HUES6 (cell line): Measurements from ENCODE around the gene FGF22.
A peak's percentile ranks its signal among the peaks of the same experiment; 100 is the strongest.
"Not testable (repeated sequence)": the region's sequence is repeated elsewhere in the genome, so short reads cannot be mapped to it uniquely, and the experiment has no call there.

ENCODE experiments used
- H3K27ac ChIP-seq: 2 replicates; pipeline ENCODE4 v1.7.0; 2013; ENCODE audit warnings: low read depth, mild to moderate bottlenecking, low read length, inconsistent platforms
- H3K27me3 ChIP-seq: 2 replicates; pipeline ENCODE4 v1.6.1; 2013; ENCODE audit warnings: low read length; ENCODE audit not compliant: control insufficient read depth, insufficient read depth
- H3K36me3 ChIP-seq: 2 replicates; pipeline ENCODE4 v1.6.1; 2013; ENCODE audit warnings: low read length; ENCODE audit not compliant: control insufficient read depth, insufficient read depth
- H3K4me1 ChIP-seq: 2 replicates; pipeline ENCODE4 v1.6.1; 2013; ENCODE audit warnings: low read length; ENCODE audit not compliant: control insufficient read depth, insufficient read depth
- H3K4me3 ChIP-seq: 2 replicates; pipeline ENCODE4 v1.5.1; 2013; ENCODE audit warnings: low read depth, low read length
- H3K9ac ChIP-seq: one replicate; pipeline ENCODE4 v1.6.1; 2013; ENCODE audit warnings: mild to moderate bottlenecking, low read length
- H3K9me3 ChIP-seq: 2 replicates; pipeline ENCODE4 v1.6.1; 2013; ENCODE audit warnings: low read depth, low read length; ENCODE audit not compliant: control insufficient read depth, insufficient read depth

Gene FGF22

GRCh38 chr19:664913-665443 is 25.3 kb downstream of the FGF22 start:
- Histone ChIP-seq H3K9me3 (peaks cover 4% of the 10 kb centered on the region; the same call in 1 of the 2 replicates), H3K9ac (no peak overlapping the region), H3K4me3 (no peak overlapping the region), H3K36me3 (no peaks in the 10 kb centered on the region; the same call in 1 of the 2 replicates), H3K27ac (no peak overlapping the region), H3K27me3 (no peaks in the 10 kb centered on the region), H3K4me1 (peaks cover 21% of the 10 kb centered on the region)

GRCh38 chr19:666985-667573 is 27.4 kb downstream of the FGF22 start:
- H3K9ac ChIP-seq, result not testable (repeated sequence)

DNA sequence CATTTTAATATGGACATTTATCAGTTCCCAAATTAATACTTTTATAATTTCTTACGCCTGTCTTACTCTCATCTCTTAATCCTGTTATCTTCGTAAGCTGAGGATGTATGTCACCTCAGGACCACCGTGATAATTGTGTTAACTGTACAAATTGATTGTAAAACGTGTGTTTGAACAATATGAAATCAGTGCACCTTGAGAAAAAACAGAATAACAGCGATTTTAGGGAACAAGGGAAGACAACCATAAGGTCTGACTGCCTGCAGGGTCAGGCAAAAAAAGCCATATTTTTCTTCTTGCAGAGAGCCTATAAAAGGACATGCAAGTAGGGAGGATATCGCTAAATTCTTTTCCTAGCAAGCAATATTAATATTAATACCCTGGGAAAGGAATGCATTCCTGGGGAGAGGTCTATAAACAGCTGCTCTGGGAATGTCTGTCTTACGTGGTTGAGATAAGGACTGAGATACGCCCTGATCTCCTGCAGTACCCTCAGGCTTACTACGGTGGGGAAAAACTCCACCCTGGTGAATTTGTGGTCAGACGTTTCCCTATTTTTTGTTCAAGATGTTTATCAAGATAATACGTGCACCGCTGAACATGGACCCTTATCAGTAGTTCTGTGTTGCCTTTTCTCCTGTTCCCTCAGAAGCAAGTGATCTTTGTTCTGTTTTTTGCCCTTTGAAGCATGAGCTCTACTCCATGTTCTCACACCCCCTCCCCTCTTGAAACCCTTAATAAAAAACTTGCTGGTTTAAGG is 29.2 kb downstream of the FGF22 start:
- H3K4me3 ChIP-seq, H3K9ac ChIP-seq, H3K9me3 ChIP-seq, H3K4me1 ChIP-seq, H3K36me3 ChIP-seq, H3K27ac ChIP-seq, H3K27me3 ChIP-seq: not testable (repeated sequence)

More at GRCh38 chr19:666985-667573, 27.4 kb downstream of the FGF22 start:
- not testable (repeated sequence) for H3K27me3 ChIP-seq, H3K36me3 ChIP-seq, H3K27ac ChIP-seq, H3K9me3 ChIP-seq, H3K4me1 ChIP-seq, H3K4me3 ChIP-seq

GRCh38 chr19:670609-671075 is 31.0 kb downstream of the FGF22 start:
- no peak overlapping the region for H3K4me3 ChIP-seq
- peaks cover 4% of the 10 kb centered on the region; the same call in 1 of the 2 replicates for H3K9me3 ChIP-seq
- H3K36me3 ChIP-seq, result no peaks in the 10 kb centered on the region
- H3K9ac ChIP-seq, result no peak overlapping the region
- H3K4me1 ChIP-seq, result no peaks in the 10 kb centered on the region
- no peak overlapping the region for H3K27ac ChIP-seq
- H3K27me3 ChIP-seq, result peaks cover 16% of the 10 kb centered on the region

- Histone ChIP-seq H3K9me3 (no peaks in the 10 kb centered on the region), H3K27ac (no peak overlapping the region), H3K27me3 (peaks cover 34% of the 10 kb centered on the region), H3K4me1 (peaks cover 15% of the 10 kb centered on the region), H3K9ac (no peak overlapping the region), H3K36me3 (no peaks in the 10 kb centered on the region), H3K4me3 (no peak overlapping the region)
Observed at GRCh38 chr19:674282-675151, 34.8 kb downstream of the FGF22 start.

- peak overlapping the region; percentile 41; the same call in 1 of the 2 replicates for H3K4me3 ChIP-seq
Observed at GRCh38 chr19:676007-676338, 36.3 kb downstream of the FGF22 start.

DNA sequence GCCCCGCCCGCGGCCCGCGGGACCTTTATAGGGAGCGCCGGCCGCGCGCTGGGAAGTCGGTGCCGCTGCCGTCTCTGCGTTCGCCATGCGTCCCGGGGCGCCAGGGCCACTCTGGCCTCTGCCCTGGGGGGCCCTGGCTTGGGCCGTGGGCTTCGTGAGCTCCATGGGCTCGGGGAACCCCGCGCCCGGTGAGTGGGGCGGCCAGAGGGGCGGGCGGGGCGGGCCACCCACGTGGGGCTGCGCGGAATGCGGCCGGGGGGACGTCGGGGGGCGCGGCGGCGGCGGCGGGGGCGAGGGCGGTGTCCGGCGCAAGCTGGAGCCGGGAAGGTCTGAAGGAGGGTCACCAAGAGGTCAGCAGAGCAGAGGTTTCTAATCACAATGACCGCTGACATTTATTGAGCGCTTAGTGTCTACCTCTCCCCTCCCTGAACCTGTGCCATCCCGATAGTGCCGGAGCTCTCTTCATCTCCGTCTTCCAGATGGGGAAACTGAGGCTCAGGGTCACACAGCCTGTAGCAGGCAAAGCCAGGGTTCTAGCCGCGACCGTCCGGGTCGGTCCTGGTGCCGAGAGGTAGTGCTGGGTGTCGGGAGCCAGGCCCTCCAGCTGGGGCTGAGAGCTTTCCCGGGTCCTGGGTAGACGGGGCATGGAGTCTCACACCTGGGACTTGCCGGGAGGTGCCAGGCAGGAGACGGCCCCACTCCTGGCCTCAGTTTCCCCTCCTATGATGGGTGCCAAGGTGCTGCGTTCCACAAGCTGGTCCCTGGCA is 36.8 kb downstream of the FGF22 start, which contains the start of gene FSTL3:
Gene FSTL3 (plus strand): TSS at position 54 of the 767 bp plus-strand sequence. CDS start 32 bp downstream, at position 86.
- peak within 1 kb of the TSS; percentile 50 for H3K4me3 ChIP-seq
- no peaks in the 10 kb centered on the region for H3K36me3 ChIP-seq
- H3K9me3 ChIP-seq, result no peaks in the 10 kb centered on the region
- H3K4me1 ChIP-seq, result peaks cover 19% of the 10 kb centered on the region
- peaks cover 34% of the 10 kb centered on the region for H3K27me3 ChIP-seq
- H3K27ac ChIP-seq, result no peak within 1 kb of the TSS
- no peak within 1 kb of the TSS for H3K9ac ChIP-seq

More at GRCh38 chr19:676007-676338, 36.3 kb downstream of the FGF22 start:
- Histone ChIP-seq H3K9ac (no peak overlapping the region), H3K27ac (no peak overlapping the region), H3K4me1 (peaks cover 16% of the 10 kb centered on the region), H3K36me3 (no peaks in the 10 kb centered on the region), H3K27me3 (peaks cover 34% of the 10 kb centered on the region), H3K9me3 (no peaks in the 10 kb centered on the region)

DNA sequence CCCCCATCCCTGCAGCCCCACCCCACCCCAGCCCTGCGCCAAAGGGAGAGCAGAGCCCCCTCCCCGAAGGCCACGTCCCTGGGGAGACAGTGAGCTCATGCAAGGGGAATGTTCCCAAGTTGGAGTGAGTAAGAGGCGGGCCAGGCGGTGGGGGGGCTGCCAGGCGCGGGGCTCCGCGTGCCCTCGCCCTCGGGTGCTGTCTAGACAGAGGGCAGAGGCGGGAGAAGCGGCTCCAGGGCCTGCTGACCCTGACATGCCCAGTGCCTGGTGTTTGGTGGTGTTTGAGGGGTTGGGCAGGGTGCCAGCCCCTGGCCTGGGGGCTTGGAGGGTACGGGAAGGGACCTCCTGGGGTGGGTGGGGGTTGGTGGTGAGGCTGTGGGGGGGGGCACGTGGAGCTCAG is 37.5 kb downstream of the FGF22 start:
- H3K9me3 ChIP-seq, result no peaks in the 10 kb centered on the region
- H3K4me1 ChIP-seq, result peaks cover 19% of the 10 kb centered on the region
- no peak overlapping the region for H3K9ac ChIP-seq
- H3K27me3 ChIP-seq, result peaks cover 34% of the 10 kb centered on the region
- H3K4me3 ChIP-seq, result no peak overlapping the region
- H3K27ac ChIP-seq, result no peak overlapping the region
- no peaks in the 10 kb centered on the region for H3K36me3 ChIP-seq

GRCh38 chr19:677601-678436 is 38.1 kb downstream of the FGF22 start:
- peaks cover 34% of the 10 kb centered on the region for H3K27me3 ChIP-seq

More at GRCh38 chr19:677601-678436, 38.1 kb downstream of the FGF22 start:
- no peak overlapping the region for H3K27ac ChIP-seq
- H3K4me3 ChIP-seq, result no peak overlapping the region
- no peaks in the 10 kb centered on the region for H3K9me3 ChIP-seq
- peaks cover 19% of the 10 kb centered on the region for H3K4me1 ChIP-seq
- no peaks in the 10 kb centered on the region for H3K36me3 ChIP-seq
- H3K9ac ChIP-seq, result no peak overlapping the region
